HepG2 (cell line): Measurements from ENCODE around the gene MOK. TPM values are rescaled to one million over a fixed set of nuclear protein-coding genes. Genes with fewer than 3 reads are reported as not detected.

ENCODE experiments used
- ARID5B ChIP-seq: IDR thresholded peaks from 2 replicates; pipeline ENCODE4 v1.4.0; 2020; ENCODE audit warnings: mild to moderate bottlenecking, missing genetic modification reagents
- EP300 ChIP-seq, 3 experiments: sonication (generic) in 1 of 3; formaldehyde crosslinking in 1 of 3; IDR thresholded peaks; 2 replicates each; pipeline versions ENCODE4 v1.5.1 to v1.6.1; 2011 to 2020; ENCODE audit warnings: low read depth in 2 of 3, low read length in 2 of 3, borderline replicate concordance in 1 of 3, improper control_type of control experiment in 1 of 3, mild to moderate bottlenecking in 1 of 3, missing genetic modification reagents in 1 of 3, moderate library complexity in 1 of 3
- FOXK1 ChIP-seq: sonication (generic); formaldehyde crosslinking; IDR thresholded peaks from 2 replicates; pipeline ENCODE4 v1.4.0; 2020; ENCODE audit warnings: low read depth, missing genetic modification reagents, borderline replicate concordance
- FOXK2 ChIP-seq: fragments of 450-650 bp; IDR thresholded peaks from 2 replicates; pipeline ENCODE4 v1.6.1; 2016
- HOXA7 ChIP-seq: sonication (generic); formaldehyde crosslinking; IDR thresholded peaks from 2 replicates; pipeline ENCODE4 v1.8.1; 2022; ENCODE audit warnings: mild to moderate bottlenecking, missing genetic modification reagents, moderate library complexity
- ISL2 ChIP-seq: sonication (generic); formaldehyde crosslinking; IDR thresholded peaks from 2 replicates; pipeline ENCODE4 v1.5.0; 2020; ENCODE audit warnings: missing genetic modification reagents
- KMT2A ChIP-seq: sonication (generic); formaldehyde crosslinking; IDR thresholded peaks from 2 replicates; pipeline ENCODE4 v1.4.0; 2020; ENCODE audit warnings: missing genetic modification reagents
- NFRKB ChIP-seq: fragments of 450-650 bp; IDR thresholded peaks from 2 replicates; pipeline ENCODE4 v1.6.1; 2017
- NKX3-1 ChIP-seq: sonication (generic); formaldehyde crosslinking; IDR thresholded peaks from 2 replicates; pipeline ENCODE4 v1.5.0; 2020; ENCODE audit warnings: missing genetic modification reagents
- PRMT3 ChIP-seq: sonication (generic); formaldehyde crosslinking; IDR thresholded peaks from 2 replicates; pipeline ENCODE4 v1.8.1; 2022; ENCODE audit warnings: low read depth, mild to moderate bottlenecking, moderate library complexity, missing genetic modification reagents, borderline replicate concordance
- SAFB2 ChIP-seq: sonication (generic); formaldehyde crosslinking; IDR thresholded peaks from 2 replicates; pipeline ENCODE4 v1.5.1; 2020; ENCODE audit warnings: missing genetic modification reagents, low read depth, mild to moderate bottlenecking, borderline replicate concordance
- SAP130 ChIP-seq: IDR thresholded peaks from 2 replicates; pipeline ENCODE4 v1.6.1; 2016; ENCODE audit warnings: low read depth
- ZBTB38 ChIP-seq: sonication (generic); formaldehyde crosslinking; IDR thresholded peaks from 2 replicates; pipeline ENCODE4 v1.5.1; 2020; ENCODE audit warnings: mild to moderate bottlenecking, missing genetic modification reagents
- ZBTB42 ChIP-seq: sonication (generic); formaldehyde crosslinking; IDR thresholded peaks from 2 replicates; pipeline ENCODE4 v1.5.0; 2020; ENCODE audit warnings: mild to moderate bottlenecking, missing genetic modification reagents
- ZMYM4 ChIP-seq: sonication (generic); formaldehyde crosslinking; IDR thresholded peaks from 2 replicates; pipeline ENCODE4 v1.8.1; 2023; ENCODE audit warnings: mild to moderate bottlenecking, missing genetic modification reagents
- ZNF225 ChIP-seq: sonication (generic); formaldehyde crosslinking; IDR thresholded peaks from 2 replicates; pipeline ENCODE4 v1.4.0; 2020; ENCODE audit warnings: mild to moderate bottlenecking, missing genetic modification reagents
- ZNF326 ChIP-seq: sonication (generic); formaldehyde crosslinking; IDR thresholded peaks from 2 replicates; pipeline ENCODE4 v1.4.0; 2020; ENCODE audit warnings: missing genetic modification reagents, borderline replicate concordance
- ZNF441 ChIP-seq: sonication (generic); formaldehyde crosslinking; IDR thresholded peaks from 2 replicates; pipeline ENCODE4 v1.7.0; 2021; ENCODE audit warnings: missing genetic modification reagents, borderline replicate concordance
- ZNF468 ChIP-seq: sonication (generic); formaldehyde crosslinking; IDR thresholded peaks from 2 replicates; pipeline ENCODE4 v1.8.0; 2022; ENCODE audit warnings: mild to moderate bottlenecking, moderate library complexity, missing genetic modification reagents
- ZNF558 ChIP-seq: sonication (generic); formaldehyde crosslinking; IDR thresholded peaks from 2 replicates; pipeline ENCODE4 v1.9.0; 2022; ENCODE audit warnings: mild to moderate bottlenecking, missing genetic modification reagents, borderline replicate concordance
- ZNF615 ChIP-seq: sonication (generic); formaldehyde crosslinking; IDR thresholded peaks from 2 replicates; pipeline ENCODE4 v1.5.0; 2020; ENCODE audit warnings: mild to moderate bottlenecking, missing genetic modification reagents, borderline replicate concordance
- ZNF782 ChIP-seq: sonication (generic); formaldehyde crosslinking; IDR thresholded peaks from 2 replicates; pipeline ENCODE4 v1.4.0; 2020; ENCODE audit warnings: missing genetic modification reagents, mild to moderate bottlenecking, borderline replicate concordance
- ZNF878 ChIP-seq: sonication (generic); formaldehyde crosslinking; IDR thresholded peaks from 2 replicates; pipeline ENCODE4 v1.8.1; 2023; ENCODE audit warnings: mild to moderate bottlenecking, missing genetic modification reagents, moderate library complexity
- polyA plus RNA-seq, 8 experiments: library from polyadenylated mRNA; depleted of rRNA in 3 of 8; stranded (reverse) in 7 of 8; unstranded in 1 of 8; fragments of >200 nt; fragmentation: Illumina TruSeq in 4 of 8; extraction: Trizol in 4 of 8; gene quantifications; 2 replicates each; pipeline versions ENCODE4 v1.2.1 to v1.2.3, GENCODE V29; 2011 to 2016; ENCODE audit warnings: low read depth in 4 of 8, missing spikeins in 1 of 8, mixed read lengths in 1 of 8; ENCODE audit not compliant: insufficient read depth in 1 of 8
- total RNA-seq, 5 experiments: library from RNA; depleted of rRNA; stranded (reverse); fragments of >200 nt; fragmentation: Illumina TruSeq; extraction: Trizol; gene quantifications; 2 replicates each; pipeline ENCODE4 v1.2.3, GENCODE V29; 2016; ENCODE audit warnings: low read depth in 1 of 5
- TF ChIP-seq, protein P1 (sequence below): sonication (generic); formaldehyde crosslinking; IDR thresholded peaks from 2 replicates; pipeline ENCODE4 v1.4.0; 2020; ENCODE audit warnings: missing genetic modification reagents
- TF ChIP-seq, protein P2 (sequence below): sonication (generic); formaldehyde crosslinking; IDR thresholded peaks from 2 replicates; pipeline ENCODE4 v1.8.1; 2023; ENCODE audit warnings: mild to moderate bottlenecking, missing genetic modification reagents

The MOK gene
- total and polyA plus RNA-seq, 2 of the 13 experiments (the other 11 are each of a cell fraction or from before 2014, with no cell fraction given), result 15.3 to 16.9 TPM

- TF ChIP-seq ZMYM4 (CRISPR knock-in tag), result peak; percentile 38; the same call in 1 of the 2 replicates
- TF ChIP-seq, protein P1, sequence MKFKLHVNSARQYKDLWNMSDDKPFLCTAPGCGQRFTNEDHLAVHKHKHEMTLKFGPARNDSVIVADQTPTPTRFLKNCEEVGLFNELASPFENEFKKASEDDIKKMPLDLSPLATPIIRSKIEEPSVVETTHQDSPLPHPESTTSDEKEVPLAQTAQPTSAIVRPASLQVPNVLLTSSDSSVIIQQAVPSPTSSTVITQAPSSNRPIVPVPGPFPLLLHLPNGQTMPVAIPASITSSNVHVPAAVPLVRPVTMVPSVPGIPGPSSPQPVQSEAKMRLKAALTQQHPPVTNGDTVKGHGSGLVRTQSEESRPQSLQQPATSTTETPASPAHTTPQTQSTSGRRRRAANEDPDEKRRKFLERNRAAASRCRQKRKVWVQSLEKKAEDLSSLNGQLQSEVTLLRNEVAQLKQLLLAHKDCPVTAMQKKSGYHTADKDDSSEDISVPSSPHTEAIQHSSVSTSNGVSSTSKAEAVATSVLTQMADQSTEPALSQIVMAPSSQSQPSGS, result peak; percentile 52; the same call in 1 of the 2 replicates
- no peak for TF ChIP-seq ZNF225 (CRISPR knock-in tag)
- TF ChIP-seq SAFB2 (CRISPR knock-in tag), result no peak
- peak; percentile 68; the same call in 1 of the 2 replicates for TF ChIP-seq ISL2
- TF ChIP-seq KMT2A (CRISPR knock-in tag), result 0 out of 2 replicates have a peak, but pooled peaks have one; percentile 24
- no peak for TF ChIP-seq ZNF558
- TF ChIP-seq ZNF878 (CRISPR knock-in tag), result peak; percentile 69; the same call in 1 of the 2 replicates
- TF ChIP-seq ZNF615 (CRISPR knock-in tag), result no peak
- no peak for TF ChIP-seq ZBTB38 (CRISPR knock-in tag)
- TF ChIP-seq PRMT3 (CRISPR knock-in tag), result no peak
- TF ChIP-seq SAP130 (CRISPR knock-in tag), result peak; percentile 57
- no peak for TF ChIP-seq ZNF441
- peak; percentile 44; the same call in 1 of the 2 replicates for TF ChIP-seq FOXK1 (CRISPR knock-in tag)
- TF ChIP-seq ARID5B (CRISPR knock-in tag), result peak; percentile 63; the same call in 1 of the 2 replicates
- peak; percentile 39; the same call in 1 of the 2 replicates for TF ChIP-seq NKX3-1 (CRISPR knock-in tag)
- no peak for TF ChIP-seq NFRKB
- TF ChIP-seq ZNF468, result no peak
- TF ChIP-seq ZNF326 (CRISPR knock-in tag), result no peak
- TF ChIP-seq FOXK2, result peak; percentile 81; the same call in 1 of the 2 replicates
- TF ChIP-seq EP300 (IDR thresholded peaks at IDR 0.05; ENCODE audit: low read depth in 2 of 2, low read length in 2 of 2), result 0 out of 4 replicates have a peak, but pooled peaks of 1 of the 2 experiments have one; percentile 43
- TF ChIP-seq EP300 (CRISPR knock-in tag; IDR thresholded peaks at IDR 0.05; ENCODE audit: borderline replicate concordance), result no peak
- TF ChIP-seq ZNF782 (CRISPR knock-in tag), result no peak
- no peak for TF ChIP-seq HOXA7
- TF ChIP-seq, protein P2, sequence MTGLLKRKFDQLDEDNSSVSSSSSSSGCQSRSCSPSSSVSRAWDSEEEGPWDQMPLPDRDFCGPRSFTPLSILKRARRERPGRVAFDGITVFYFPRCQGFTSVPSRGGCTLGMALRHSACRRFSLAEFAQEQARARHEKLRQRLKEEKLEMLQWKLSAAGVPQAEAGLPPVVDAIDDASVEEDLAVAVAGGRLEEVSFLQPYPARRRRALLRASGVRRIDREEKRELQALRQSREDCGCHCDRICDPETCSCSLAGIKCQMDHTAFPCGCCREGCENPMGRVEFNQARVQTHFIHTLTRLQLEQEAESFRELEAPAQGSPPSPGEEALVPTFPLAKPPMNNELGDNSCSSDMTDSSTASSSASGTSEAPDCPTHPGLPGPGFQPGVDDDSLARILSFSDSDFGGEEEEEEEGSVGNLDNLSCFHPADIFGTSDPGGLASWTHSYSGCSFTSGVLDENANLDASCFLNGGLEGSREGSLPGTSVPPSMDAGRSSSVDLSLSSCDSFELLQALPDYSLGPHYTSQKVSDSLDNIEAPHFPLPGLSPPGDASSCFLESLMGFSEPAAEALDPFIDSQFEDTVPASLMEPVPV, result no peak
- no peak for TF ChIP-seq ZBTB42
Measured at GRCh38 chr14:102185360-102185759, 119.6 kb downstream of the MOK start (continued).
